Kidney epithelial cell (primary cell): ENCODE measurements around the gene MYB. TPM values are rescaled to one million over a fixed set of nuclear protein-coding genes. Genes with fewer than 3 reads are reported as not detected.

Experiments
- DNase-seq: peaks from one replicate; pipeline ENCODE4 v3.0.0-alpha.2; 2010; ENCODE audit warnings: low read depth
- H3K27me3 ChIP-seq: 2 replicates; pipeline ENCODE4 v1.6.0; 2011; ENCODE audit warnings: low read length; ENCODE audit not compliant: control insufficient read depth, insufficient read depth
- H3K36me3 ChIP-seq: 2 replicates; pipeline ENCODE4 v1.5.1; 2011; ENCODE audit warnings: low read length; ENCODE audit not compliant: control insufficient read depth, insufficient read depth
- H3K4me3 ChIP-seq: 2 replicates; pipeline ENCODE4 v1.5.1; 2011; ENCODE audit warnings: low read depth, mild to moderate bottlenecking, control low read depth, low read length
- total RNA-seq: library from RNA; depleted of rRNA; stranded (reverse); fragments of >200 nt; gene quantifications from 2 replicates; pipeline ENCODE4 v1.2.3, GENCODE V29; 2015
- TF ChIP-seq, protein P1 (sequence below): IDR thresholded peaks from 2 replicates; pipeline ENCODE4 v1.5.1; 2011; ENCODE audit warnings: mild to moderate bottlenecking, moderate library complexity, low read length, control low read depth, inconsistent platforms; ENCODE audit not compliant: insufficient read depth, poor library complexity, severe bottlenecking

The MYB gene
- total RNA-seq, 1 donor from 2014 or later = 1.7 TPM

DNA sequence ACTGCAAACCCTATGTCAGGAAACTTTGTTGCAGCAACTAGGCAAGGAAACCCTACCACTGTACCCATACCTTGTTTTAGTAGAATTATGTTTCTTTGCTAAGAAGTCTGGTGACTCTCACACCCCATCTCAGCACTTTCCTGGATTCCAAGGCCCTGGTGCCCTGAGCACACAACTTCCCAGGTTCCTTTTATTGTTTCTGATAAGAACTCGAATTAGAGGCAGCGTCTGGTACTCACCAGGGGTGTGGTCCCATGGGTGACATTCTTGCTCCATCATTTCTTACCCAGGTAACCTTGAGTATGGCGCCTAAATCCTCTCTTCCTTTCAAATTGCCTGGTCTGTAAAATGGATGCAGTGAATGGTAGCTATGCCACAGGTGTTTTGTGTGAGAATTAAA lies 34.1 kb downstream of the MYB start:
- Histone ChIP-seq H3K36me3 (no peaks in the 10 kb centered on the region), H3K4me3 (no peak overlapping the region), H3K27me3 (no peaks in the 10 kb centered on the region)
- no peak for DNase-seq
- TF ChIP-seq, protein P1, sequence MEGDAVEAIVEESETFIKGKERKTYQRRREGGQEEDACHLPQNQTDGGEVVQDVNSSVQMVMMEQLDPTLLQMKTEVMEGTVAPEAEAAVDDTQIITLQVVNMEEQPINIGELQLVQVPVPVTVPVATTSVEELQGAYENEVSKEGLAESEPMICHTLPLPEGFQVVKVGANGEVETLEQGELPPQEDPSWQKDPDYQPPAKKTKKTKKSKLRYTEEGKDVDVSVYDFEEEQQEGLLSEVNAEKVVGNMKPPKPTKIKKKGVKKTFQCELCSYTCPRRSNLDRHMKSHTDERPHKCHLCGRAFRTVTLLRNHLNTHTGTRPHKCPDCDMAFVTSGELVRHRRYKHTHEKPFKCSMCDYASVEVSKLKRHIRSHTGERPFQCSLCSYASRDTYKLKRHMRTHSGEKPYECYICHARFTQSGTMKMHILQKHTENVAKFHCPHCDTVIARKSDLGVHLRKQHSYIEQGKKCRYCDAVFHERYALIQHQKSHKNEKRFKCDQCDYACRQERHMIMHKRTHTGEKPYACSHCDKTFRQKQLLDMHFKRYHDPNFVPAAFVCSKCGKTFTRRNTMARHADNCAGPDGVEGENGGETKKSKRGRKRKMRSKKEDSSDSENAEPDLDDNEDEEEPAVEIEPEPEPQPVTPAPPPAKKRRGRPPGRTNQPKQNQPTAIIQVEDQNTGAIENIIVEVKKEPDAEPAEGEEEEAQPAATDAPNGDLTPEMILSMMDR = no peak

DNA sequence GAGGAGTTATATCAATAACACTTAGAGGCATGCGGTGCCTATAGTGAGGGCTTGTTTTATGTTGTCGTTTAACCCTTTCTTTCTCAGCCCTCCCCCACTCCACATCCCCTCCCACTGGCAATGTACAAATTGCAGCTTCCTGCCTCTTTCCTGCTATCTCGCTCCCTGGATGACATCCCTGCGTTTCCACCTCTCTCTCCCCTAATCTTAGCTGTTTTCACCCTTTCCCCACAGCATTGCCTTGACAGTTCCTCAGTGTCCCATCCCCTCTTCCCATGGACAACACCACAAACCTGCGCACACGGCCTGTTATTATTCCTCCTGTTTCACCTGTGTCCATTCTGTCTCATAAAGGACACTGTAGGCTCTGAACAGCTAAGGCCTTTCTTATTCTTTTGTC lies 34.5 kb downstream of the MYB start:
- Histone ChIP-seq H3K36me3 (no peaks in the 10 kb centered on the region), H3K27me3 (no peaks in the 10 kb centered on the region), H3K4me3 (no peak overlapping the region)
- TF ChIP-seq, protein P1 = no peak
- DNase-seq = no peak

DNA sequence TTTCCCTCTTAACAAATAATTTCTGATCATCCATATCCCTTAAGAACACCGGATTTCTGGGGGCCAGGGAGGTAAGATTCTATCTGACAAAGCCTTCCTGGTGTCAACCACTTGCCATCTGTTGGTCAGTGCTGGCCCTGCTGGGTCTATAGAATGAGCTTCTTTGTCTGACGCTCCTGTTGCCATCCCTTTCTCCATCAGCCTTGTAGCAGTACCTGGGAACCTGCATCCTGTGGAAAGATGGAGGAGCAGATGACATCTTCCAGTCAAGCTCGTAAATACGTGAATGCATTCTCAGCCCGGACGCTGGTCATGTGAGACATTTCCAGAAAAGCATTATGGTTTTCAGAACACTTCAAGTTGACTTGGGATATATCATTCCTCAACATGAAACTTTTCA lies 36.6 kb downstream of the MYB start:
- Histone ChIP-seq H3K27me3 (no peaks in the 10 kb centered on the region), H3K4me3 (no peak overlapping the region)
- no peak for DNase-seq

DNA sequence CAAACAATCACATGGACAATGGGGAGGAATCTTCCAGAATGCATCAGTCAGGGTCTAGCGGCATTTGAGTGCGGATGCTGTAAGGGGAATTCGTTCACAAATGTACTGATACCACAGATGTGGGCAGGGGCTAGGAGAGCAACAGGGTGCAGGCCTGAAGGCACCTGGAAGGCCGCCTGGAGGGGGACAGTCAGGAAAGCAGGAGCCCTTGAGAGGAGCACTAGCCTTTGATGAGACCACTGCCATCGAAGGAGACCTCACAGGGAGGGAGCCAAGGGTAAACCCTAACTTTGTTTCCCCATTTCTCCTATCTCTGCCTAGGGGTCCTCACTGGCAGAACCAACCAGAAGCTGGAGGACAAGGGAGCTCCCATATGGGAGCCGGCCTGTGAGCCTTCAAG lies 38.2 kb downstream of the MYB start:
- TF ChIP-seq, protein P1 = no peak
- Histone ChIP-seq H3K4me3 (no peak overlapping the region), H3K36me3 (no peaks in the 10 kb centered on the region)

More for the DNA sequence above, 36.6 kb downstream of the MYB start:
- TF ChIP-seq, protein P1 = no peak
- no peaks in the 10 kb centered on the region for H3K36me3 ChIP-seq

DNA sequence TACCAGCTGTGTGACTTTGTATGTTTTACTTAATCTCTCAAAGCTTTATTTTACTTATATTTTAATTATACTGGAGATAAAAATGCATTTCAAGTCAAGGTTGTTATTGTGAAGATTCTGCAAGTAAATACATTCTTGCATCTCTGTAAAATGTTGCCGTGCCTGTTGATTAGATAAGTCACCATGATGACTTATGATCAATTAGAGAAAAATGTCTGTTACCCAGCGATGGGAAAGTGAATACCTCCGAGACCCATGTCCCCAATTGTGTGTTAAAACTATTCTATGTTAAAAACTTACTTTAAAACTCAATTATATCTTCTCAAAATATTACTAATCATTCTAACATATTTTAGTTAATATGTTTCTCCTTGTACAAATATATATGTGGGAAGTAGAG lies 39.9 kb downstream of the MYB start:
- Histone ChIP-seq H3K4me3 (no peak overlapping the region), H3K27me3 (no peaks in the 10 kb centered on the region), H3K36me3 (no peaks in the 10 kb centered on the region)
- TF ChIP-seq, protein P1 = no peak
- DNase-seq = no peak

More for the DNA sequence above, 38.2 kb downstream of the MYB start:
- no peaks in the 10 kb centered on the region for H3K27me3 ChIP-seq
- no peak for DNase-seq

DNA sequence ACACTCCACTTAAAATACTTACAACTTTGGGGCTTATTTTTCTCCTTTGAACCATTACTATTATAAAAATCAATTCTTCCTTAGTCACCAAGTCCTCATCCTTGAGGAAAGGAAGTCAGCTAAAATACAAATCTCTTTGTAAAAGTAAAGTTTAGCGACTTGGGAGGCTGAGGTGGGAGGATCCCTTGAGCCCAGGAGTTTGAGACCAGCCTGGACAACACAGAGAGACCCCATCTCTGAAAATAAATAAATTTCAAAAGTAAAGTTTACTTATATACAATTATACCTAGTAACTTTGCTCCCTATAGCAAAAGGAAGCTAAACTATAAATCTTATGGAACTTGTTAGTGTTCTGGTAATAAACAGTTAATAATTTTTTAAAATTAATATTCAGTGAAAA lies 40.4 kb downstream of the MYB start:
- no peak overlapping the region for H3K4me3 ChIP-seq
- H3K36me3 ChIP-seq = no peaks in the 10 kb centered on the region
- DNase-seq = no peak
- H3K27me3 ChIP-seq = no peaks in the 10 kb centered on the region
- TF ChIP-seq, protein P1 = no peak
